ENCODE data around the gene GGACT.
"Not testable (repeated sequence)": the region's sequence is repeated elsewhere in the genome, so short reads cannot be mapped to it uniquely, and the experiment has no call there.

Gene GGACT

GRCh38 chr13:100600915-100601314 is 12.3 kb upstream of the GGACT start:
- DNase-seq (no peak), ATAC-seq (peak; percentile 19)

- DNase-seq = no peak
- no peak for ATAC-seq
Measured at GRCh38 chr13:100600461-100600860, 11.9 kb upstream of the GGACT start.

- ATAC-seq = no peak
- no peak for DNase-seq
Measured at GRCh38 chr13:100597253-100597652, 8.7 kb upstream of the GGACT start.

- ATAC-seq (no peak), DNase-seq (no peak)
Measured at GRCh38 chr13:100596516-100596915, 7.9 kb upstream of the GGACT start.

GRCh38 chr13:100594731-100595130 is 6.1 kb upstream of the GGACT start:
- no peak for ATAC-seq
- no peak for DNase-seq

GRCh38 chr13:100594255-100594654 is 5.7 kb upstream of the GGACT start:
- ATAC-seq = no peak
- no peak for DNase-seq

- DNase-seq (no peak), ATAC-seq (no peak)
Measured at GRCh38 chr13:100589178-100589725, 663 bp upstream of the GGACT start.

- ATAC-seq (no peak), DNase-seq (peak; percentile 20)
Measured at GRCh38 chr13:100584896-100585295, 3.7 kb downstream of the GGACT start.

- DNase-seq (no peak), ATAC-seq (no peak)
Measured at GRCh38 chr13:100581504-100581903, 7.1 kb downstream of the GGACT start.

GRCh38 chr13:100581030-100581429 is 7.6 kb downstream of the GGACT start:
- DNase-seq (no peak), ATAC-seq (no peak)

GRCh38 chr13:100580045-100580444 is 8.5 kb downstream of the GGACT start:
- ATAC-seq (no peak), DNase-seq (no peak)

- ATAC-seq, DNase-seq: not testable (repeated sequence)
Measured at GRCh38 chr13:100577239-100577638, 11.3 kb downstream of the GGACT start.

GRCh38 chr13:100573121-100573520 is 15.5 kb downstream of the GGACT start:
- peak; percentile 80 for DNase-seq
- peak; percentile 78 for ATAC-seq

- no peak for ATAC-seq
- no peak for DNase-seq
Measured at GRCh38 chr13:100566543-100566942, 22.0 kb downstream of the GGACT start.

- no peak for ATAC-seq
- no peak for DNase-seq
Measured at GRCh38 chr13:100565286-100565685, 23.3 kb downstream of the GGACT start.

GRCh38 chr13:100564444-100565223 is 24.0 kb downstream of the GGACT start:
- ATAC-seq (no peak), DNase-seq (no peak)

GRCh38 chr13:100563779-100564178 is 24.8 kb downstream of the GGACT start:
- DNase-seq (no peak), ATAC-seq (no peak)

GRCh38 chr13:100561599-100562204 is 26.9 kb downstream of the GGACT start:
- DNase-seq (no peak), ATAC-seq (no peak)

- no peak for ATAC-seq
- DNase-seq = no peak
Measured at GRCh38 chr13:100561158-100561499, 27.5 kb downstream of the GGACT start.

- DNase-seq = no peak
- ATAC-seq = no peak
Measured at GRCh38 chr13:100560498-100561157, 28.0 kb downstream of the GGACT start.

GRCh38 chr13:100559886-100560285 is 28.7 kb downstream of the GGACT start:
- no peak for ATAC-seq
- DNase-seq = no peak

GRCh38 chr13:100552755-100553154 is 35.8 kb downstream of the GGACT start:
- ATAC-seq = no peak
- no peak for DNase-seq

GRCh38 chr13:100549316-100549715 is 39.3 kb downstream of the GGACT start:
- DNase-seq (no peak), ATAC-seq (no peak)
